ENCODE measurements around the gene SPINK13.

DNA sequence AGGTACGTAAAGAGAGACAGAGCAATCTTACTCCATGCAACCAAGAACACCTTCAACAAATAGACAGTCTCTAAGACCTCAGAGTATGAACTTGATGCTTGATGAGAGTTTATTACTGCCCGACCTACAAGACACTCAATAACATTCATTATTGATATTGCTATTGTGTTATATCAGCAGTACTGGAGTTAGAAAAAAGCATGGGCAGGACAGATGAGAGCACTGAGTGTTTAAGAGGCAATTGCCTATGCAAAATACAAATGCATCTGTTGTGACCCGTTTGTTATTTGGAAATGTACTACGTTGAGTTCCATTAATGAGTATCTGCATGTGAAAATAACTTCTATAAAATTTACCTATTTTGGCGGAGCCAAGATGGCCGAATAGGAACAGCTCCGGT, 38.4 kb upstream of the SPINK13 start:
- TF ChIP-seq, protein P1, sequence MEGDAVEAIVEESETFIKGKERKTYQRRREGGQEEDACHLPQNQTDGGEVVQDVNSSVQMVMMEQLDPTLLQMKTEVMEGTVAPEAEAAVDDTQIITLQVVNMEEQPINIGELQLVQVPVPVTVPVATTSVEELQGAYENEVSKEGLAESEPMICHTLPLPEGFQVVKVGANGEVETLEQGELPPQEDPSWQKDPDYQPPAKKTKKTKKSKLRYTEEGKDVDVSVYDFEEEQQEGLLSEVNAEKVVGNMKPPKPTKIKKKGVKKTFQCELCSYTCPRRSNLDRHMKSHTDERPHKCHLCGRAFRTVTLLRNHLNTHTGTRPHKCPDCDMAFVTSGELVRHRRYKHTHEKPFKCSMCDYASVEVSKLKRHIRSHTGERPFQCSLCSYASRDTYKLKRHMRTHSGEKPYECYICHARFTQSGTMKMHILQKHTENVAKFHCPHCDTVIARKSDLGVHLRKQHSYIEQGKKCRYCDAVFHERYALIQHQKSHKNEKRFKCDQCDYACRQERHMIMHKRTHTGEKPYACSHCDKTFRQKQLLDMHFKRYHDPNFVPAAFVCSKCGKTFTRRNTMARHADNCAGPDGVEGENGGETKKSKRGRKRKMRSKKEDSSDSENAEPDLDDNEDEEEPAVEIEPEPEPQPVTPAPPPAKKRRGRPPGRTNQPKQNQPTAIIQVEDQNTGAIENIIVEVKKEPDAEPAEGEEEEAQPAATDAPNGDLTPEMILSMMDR (IDR thresholded peaks at IDR 0.05) = no peak
- TF ChIP-seq POLR2A (IDR thresholded peaks at IDR 0.05) = no peak
